Suprapubic skin (tissue), 4 donors: ENCODE results near the gene IRF2BPL. TPM values are rescaled to one million over a fixed set of nuclear protein-coding genes. Genes with fewer than 3 reads are reported as not detected.
"Not testable (repeated sequence)": the region's sequence is repeated elsewhere in the genome, so short reads cannot be mapped to it uniquely, and the experiment has no call there.

Experiments used
- DNase-seq, 2 donors: peaks; one replicate each; pipeline ENCODE4 v3.0.0-alpha.2; 2019; ENCODE audit warnings: low spot score in 2 of 2
- H3K27ac ChIP-seq: fragments of 200-600 bp; sonication (generic); one replicate; pipeline ENCODE4 v1.5.1; 2019
- H3K27me3 ChIP-seq: fragments of 200-600 bp; sonication (generic); one replicate; pipeline ENCODE4 v1.5.1; 2019
- H3K36me3 ChIP-seq: fragments of 200-600 bp; sonication (generic); one replicate; pipeline ENCODE4 v1.5.1; 2019
- H3K4me1 ChIP-seq: fragments of 200-600 bp; sonication (generic); one replicate; pipeline ENCODE4 v1.5.1; 2019
- H3K4me3 ChIP-seq: fragments of 200-600 bp; sonication (generic); one replicate; pipeline ENCODE4 v1.5.1; 2019; ENCODE audit warnings: mild to moderate bottlenecking
- H3K9me3 ChIP-seq: fragments of 200-600 bp; sonication (generic); one replicate; pipeline ENCODE4 v1.5.1; 2019
- CTCF ChIP-seq, 2 donors: fragments of 200-600 bp in 1 of 2; fragments of 450-650 bp in 1 of 2; sonication (generic) in 1 of 2; IDR thresholded peaks; one replicate each; pipeline ENCODE4 v1.5.1; 2016 to 2019; ENCODE audit warnings: antibody characterized with exemption in 2 of 2, mild to moderate bottlenecking in 1 of 2, moderate library complexity in 1 of 2
- EP300 ChIP-seq: sonication (generic); formaldehyde crosslinking; IDR thresholded peaks from one replicate; pipeline ENCODE4 v1.6.1; 2017; ENCODE audit warnings: antibody characterized with exemption
- POLR2A ChIP-seq, 2 donors: fragments of 450-650 bp; IDR thresholded peaks; one replicate each; pipeline ENCODE4 v1.6.1; 2017; ENCODE audit warnings: antibody characterized with exemption in 2 of 2, mild to moderate bottlenecking in 2 of 2, moderate library complexity in 2 of 2
- POLR2AphosphoS5 ChIP-seq, 3 donors: sonication (generic); formaldehyde crosslinking; IDR thresholded peaks; one replicate each; pipeline ENCODE4 v1.6.1; 2017; ENCODE audit warnings: antibody characterized with exemption in 3 of 3
- WGBS: methylation state at CpG from one replicate; pipeline ENCODE4 v1.1.5; 2018; 5-methylcytosine and 5-hydroxymethylcytosine counted together
- total RNA-seq, 4 donors: library from RNA; depleted of rRNA; stranded (reverse); fragments of >200 nt; gene quantifications; one replicate each; pipeline ENCODE4 v1.1.0, GENCODE V29; 2016

IRF2BPL gene
- total RNA-seq, 4 donors from 2014 or later, result 44.7 to 72.7 (median 65.6) TPM

GRCh38 chr14:77024171-77024691, 4.3 kb downstream of the IRF2BPL start:
- Histone ChIP-seq H3K9me3 (no peaks in the 10 kb centered on the region), H3K27me3 (no peaks in the 10 kb centered on the region), H3K36me3 (peaks cover 7% of the 10 kb centered on the region), H3K4me1 (peaks cover 59% of the 10 kb centered on the region), H3K4me3 (peak overlapping the region; percentile 78), H3K27ac (peak overlapping the region; percentile 74)
- no peak for DNase-seq
- WGBS, result 20% methylated on average over 16 of the region's 16 CpGs
- TF ChIP-seq POLR2AphosphoS5 (IDR thresholded peaks at IDR 0.05) (no peak), POLR2A (IDR thresholded peaks at IDR 0.05) (no peak), EP300 (no peak), CTCF (IDR thresholded peaks at IDR 0.05) (no peak)

DNA sequence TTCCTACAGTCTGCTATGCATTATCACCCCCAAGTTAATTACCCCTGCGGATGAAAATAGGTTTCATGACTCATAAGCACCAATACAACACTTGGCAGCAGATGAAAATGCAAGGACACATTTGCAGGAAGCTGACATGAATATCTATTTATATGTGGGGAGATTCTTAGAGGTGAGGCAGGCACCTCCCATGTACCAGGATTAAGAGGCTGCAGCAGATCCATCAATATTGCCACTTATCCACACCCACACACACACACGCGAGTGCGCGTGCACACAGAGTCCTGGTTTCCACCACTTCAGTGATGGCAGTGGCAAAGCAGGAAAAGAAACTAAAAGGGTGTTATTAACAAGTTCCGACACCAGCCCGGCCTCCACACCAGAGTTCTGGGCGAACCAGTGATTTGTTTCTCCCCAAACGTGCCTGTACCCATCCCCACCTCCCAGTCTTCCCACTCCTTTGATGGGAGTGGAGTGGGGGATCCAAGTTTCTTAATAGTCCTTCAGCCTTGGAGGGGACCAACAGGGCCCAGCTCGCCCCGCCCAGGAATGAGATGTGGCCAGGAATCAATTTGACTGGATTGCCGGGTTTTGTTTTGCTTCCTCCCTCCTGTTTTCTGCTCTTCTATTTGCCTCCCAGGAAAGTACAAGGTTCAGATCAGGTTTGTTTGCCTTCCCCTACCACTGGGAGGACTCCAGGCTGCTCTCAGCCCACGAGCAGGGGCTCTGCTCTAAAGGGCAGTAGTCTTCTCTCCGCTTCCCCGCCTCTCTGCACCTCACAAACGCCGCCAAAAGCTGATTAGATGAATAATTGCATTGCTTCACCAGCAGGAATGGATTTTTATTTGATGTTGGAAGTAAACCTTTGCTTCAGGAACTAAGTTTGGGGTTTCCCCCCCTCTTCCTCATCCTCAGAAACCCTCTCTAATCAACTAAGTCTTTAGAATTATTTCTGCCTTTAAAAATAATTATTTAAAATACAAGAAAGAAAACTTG, 5.2 kb downstream of the IRF2BPL start:
- no peaks in the 10 kb centered on the region for H3K9me3 ChIP-seq
- H3K27ac ChIP-seq, result peak overlapping the region; percentile 74
- peaks cover 54% of the 10 kb centered on the region for H3K4me1 ChIP-seq
- H3K36me3 ChIP-seq, result peaks cover 7% of the 10 kb centered on the region
- WGBS, result 22% methylated on average over 17 of the region's 17 CpGs
- TF ChIP-seq POLR2AphosphoS5 (IDR thresholded peaks at IDR 0.05) (no peak), CTCF (IDR thresholded peaks at IDR 0.05) (peak; percentile 9 to 14), POLR2A (IDR thresholded peaks at IDR 0.05) (no peak)
- H3K27me3 ChIP-seq, result no peaks in the 10 kb centered on the region
- no peak for DNase-seq
- H3K4me3 ChIP-seq, result peak overlapping the region; percentile 78

- Histone ChIP-seq H3K4me1 (peaks cover 54% of the 10 kb centered on the region), H3K27me3 (no peaks in the 10 kb centered on the region), H3K27ac (peak overlapping the region; percentile 74), H3K4me3 (peak overlapping the region; percentile 78), H3K9me3 (no peaks in the 10 kb centered on the region), H3K36me3 (peaks cover 7% of the 10 kb centered on the region)
- TF ChIP-seq POLR2A (IDR thresholded peaks at IDR 0.05) (no peak), POLR2AphosphoS5 (IDR thresholded peaks at IDR 0.05) (no peak), EP300 (no peak), CTCF (IDR thresholded peaks at IDR 0.05) (no peak)
- DNase-seq, result no peak
- 41% methylated on average over 9 of the region's 9 CpGs for WGBS
These were observed 6.2 kb downstream of the IRF2BPL start for GRCh38 chr14:77022236-77022852.

DNA sequence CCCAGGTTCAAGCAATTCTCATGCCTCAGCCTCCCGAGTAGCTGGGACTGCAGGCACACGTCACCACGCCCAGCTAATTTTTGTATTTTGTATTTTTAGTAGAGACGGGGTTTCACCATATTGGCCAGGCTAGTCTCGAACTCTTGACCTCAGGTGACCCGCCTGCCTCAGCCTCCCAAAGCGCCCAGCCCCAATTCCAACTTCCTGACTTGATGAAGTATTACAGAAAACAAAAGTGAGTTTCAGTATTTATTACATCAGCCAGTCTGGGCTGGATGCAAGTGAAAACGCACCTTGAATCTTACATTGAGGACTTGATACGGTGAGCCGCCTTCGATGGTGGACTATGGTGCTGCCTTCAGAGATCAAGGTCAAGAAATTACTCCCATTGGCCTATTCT, 7.1 kb downstream of the IRF2BPL start:
- H3K4me3 ChIP-seq, H3K9me3 ChIP-seq, DNase-seq, H3K27me3 ChIP-seq, H3K27ac ChIP-seq, H3K36me3 ChIP-seq: not testable (repeated sequence)
- 89% methylated on average over 11 of the region's 11 CpGs for WGBS
- H3K4me1 ChIP-seq, result peaks cover 50% of the 10 kb centered on the region

DNA sequence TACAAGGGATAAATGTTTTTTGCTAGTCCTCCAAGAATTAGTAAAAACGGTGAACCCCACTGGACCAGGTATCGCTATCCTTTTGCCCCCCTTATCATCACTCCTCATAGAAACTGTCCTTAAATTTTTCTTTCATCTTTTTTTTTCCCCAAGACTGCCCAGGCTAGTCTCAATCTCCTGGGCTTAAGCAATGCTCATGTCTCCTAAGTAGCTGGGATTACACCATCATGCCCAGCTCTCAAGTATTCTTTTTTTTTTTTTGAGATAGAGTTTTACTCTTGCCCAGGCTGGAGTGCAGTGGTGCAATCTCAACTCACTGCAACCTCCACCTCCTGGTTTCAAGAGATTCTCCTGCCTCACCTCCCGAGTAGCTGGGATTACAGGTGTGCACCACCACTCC, 9.7 kb downstream of the IRF2BPL start:
- WGBS, result 97% methylated on average over 3 of the region's 3 CpGs
- no peak overlapping the region for H3K27ac ChIP-seq
- H3K4me1 ChIP-seq, result peaks cover 36% of the 10 kb centered on the region
- no peaks in the 10 kb centered on the region for H3K9me3 ChIP-seq
- no peaks in the 10 kb centered on the region for H3K27me3 ChIP-seq
- TF ChIP-seq CTCF (IDR thresholded peaks at IDR 0.05) (no peak), POLR2AphosphoS5 (IDR thresholded peaks at IDR 0.05) (no peak), POLR2A (IDR thresholded peaks at IDR 0.05) (no peak), EP300 (no peak)
- no peak for DNase-seq
- H3K4me3 ChIP-seq, result no peak overlapping the region
- H3K36me3 ChIP-seq, result no peaks in the 10 kb centered on the region
